ENCODE results near the gene RALGPS1.

RALGPS1 gene

DNA sequence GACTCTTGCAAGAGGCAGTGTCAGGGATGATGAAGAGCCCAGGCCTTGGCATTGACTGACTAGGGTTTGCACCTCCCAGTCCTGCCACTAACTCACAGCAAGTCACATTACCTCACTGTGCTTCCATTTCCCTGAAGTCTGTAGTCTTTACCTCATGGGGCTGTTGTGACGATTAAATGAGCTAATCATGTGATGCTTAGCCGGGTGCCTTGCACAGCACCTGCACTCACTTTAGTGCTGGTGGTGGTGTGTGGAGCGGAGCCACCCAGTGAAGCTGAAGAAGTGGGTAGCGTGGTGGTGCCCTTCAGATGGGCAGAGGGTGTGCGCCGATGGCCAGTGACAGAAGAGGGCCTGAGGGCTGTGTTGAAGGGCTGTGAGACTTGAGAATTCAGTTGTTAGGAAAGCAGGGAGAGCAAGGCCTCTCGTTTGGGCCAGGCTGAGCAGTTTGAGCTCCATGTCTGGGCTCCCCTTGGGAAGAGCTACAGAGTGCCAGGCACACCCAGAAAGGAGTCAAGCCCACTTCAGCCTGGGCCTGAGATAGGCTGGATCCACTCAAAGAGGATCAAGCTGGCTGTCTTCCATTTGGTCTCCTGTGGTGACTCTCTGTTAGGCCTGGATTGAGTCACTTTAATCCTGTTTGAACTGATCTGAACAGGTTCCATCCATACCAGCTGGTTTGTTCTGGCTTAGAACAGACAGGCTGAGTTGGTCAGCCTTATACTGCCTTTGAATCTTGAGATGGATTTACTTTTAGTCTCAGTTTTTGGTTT is 42.5 kb downstream of the RALGPS1 start:
- DNase-seq (ENCODE audit: low spot score): no peak

DNA sequence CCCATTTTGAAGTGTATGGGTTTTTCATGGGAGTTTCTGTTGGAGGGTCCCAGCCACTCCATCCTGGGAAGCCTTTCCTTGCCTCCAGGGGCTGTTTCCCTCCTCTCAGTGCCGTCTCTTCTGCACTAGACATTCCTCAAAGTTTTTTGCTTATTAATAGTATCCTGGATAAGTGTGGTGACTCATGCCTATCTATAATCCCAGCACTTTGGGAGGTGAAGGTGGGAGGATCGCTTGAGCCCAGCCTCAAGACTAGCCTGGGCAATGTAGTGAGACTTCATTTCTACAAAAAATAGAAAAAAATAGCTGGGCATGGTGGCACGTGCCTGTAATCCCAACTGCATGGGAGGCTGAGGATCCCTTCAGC is 43.1 kb downstream of the RALGPS1 start:
- no peak for DNase-seq (ENCODE audit: low spot score)

DNA sequence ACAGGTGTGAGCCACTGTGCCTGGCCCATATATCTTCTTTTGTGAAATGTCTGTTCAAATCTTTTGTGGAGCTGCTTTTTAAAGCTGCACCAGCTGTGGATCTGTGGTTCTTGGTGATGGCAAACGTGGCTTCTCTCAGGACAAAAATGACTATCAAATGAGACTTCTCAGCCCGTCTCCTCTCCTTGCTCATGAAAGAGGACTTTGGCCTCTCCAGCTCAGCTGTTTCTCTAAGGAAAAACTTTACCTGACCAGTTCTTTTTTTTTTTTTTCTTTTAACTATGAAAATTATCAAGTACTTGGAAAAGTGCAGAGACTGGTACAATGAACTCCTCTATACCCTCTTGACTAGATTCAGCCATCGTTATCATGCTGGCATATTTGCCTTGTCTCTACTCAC is 44.8 kb downstream of the RALGPS1 start:
- DNase-seq (ENCODE audit: low spot score): no peak

DNA sequence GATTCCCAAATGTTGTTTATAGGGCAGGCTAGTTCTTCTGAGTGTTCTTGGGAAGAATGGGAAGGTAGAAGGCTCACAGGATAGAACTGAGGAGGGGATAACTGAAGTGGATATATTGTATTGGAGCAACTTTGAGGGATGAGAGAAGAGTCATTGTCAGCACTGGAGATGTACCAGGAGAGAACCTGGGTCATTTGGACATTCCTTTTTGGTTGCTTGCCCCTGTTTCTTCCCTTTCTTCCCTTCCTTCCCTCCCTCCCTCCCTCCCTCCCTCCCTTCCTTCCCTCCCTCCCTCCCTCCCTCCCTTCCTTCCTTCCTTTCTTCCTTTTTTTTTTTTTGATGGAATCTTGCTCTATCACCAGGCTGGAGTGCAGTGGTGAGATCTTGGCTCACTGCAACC is 45.3 kb downstream of the RALGPS1 start:
- no peak for DNase-seq (ENCODE audit: low spot score)

DNA sequence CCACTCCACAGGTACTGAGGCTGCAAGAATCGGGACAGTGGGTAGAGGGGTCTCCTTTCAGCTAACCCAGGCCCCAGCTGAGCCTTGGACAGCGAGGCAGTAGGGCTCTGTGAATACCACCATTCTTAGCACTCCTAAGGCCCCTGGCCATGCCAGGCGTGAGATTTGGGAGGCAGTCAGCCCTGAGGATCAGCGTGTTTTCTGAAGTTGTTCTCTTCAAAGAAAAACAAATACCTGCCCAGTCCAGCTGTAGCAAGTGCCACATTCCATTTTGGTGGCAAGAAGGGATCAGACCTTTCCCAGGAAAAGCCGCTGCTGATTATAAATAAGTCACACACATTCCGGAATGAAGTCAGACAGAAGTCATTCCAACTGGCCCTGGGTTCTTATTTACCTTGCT is 47.8 kb downstream of the RALGPS1 start:
- DNase-seq (ENCODE audit: low spot score): no peak

DNA sequence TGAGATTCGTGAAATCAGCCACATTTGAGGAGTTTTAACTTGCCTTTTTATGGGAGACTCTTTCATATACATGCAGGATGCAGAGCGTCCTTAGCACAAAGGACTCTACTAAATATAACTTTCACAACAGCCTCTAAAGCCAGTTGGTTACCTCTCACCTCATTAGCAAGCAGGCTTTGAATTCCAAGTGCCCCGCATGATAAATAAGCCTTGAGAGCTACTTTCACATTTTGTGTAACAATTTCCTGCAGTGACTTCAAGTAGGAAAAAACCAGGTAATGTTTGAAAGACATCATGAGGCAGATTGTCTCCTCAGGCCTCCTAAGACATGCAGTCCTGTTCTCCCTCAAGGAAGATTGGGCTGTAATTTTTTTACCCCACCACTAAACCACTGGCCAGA is 50.5 kb downstream of the RALGPS1 start:
- no peak for DNase-seq (ENCODE audit: low spot score)

DNA sequence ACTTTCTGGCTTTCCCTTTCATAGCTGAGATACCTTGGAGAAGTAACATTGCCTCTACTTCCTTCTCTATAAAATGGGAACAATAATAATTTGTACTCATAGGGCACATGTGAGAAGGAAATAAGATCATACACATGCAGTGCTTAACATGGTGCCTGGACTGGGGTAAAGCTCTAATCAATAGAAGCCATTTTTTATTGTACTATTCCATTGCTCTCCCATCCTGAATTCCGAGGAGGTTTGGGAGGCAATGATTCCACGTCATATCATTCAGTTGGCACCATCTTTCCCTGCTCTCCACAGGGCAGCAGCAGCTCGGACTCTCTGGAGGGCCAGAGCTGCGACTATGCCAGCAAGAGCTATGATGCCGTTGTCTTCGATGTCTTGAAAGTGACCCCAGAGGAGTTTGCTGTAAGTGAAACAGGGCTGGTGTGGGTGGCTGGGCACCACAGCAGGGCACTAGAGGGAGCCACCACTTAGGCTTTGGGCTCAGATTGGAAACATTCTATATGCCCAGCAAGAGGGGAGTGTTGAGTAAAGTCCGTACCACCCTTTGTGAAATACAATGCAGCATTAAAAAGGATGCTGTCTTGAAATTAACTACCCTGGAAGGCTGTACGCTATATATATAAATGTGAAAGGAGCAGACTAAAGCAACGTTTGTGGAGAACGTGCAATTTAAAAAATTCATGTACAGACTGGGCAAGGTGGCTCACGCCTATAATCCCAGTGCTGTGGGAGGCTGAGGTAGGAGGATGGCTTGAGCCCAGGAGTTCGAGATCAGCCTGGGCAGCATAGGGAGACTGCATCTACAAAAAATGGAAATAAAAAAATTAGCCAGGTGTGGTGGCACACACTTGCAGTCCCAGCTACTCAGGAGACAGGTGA is 51.2 kb downstream of the RALGPS1 start:
- no peak for DNase-seq (ENCODE audit: low spot score)

DNA sequence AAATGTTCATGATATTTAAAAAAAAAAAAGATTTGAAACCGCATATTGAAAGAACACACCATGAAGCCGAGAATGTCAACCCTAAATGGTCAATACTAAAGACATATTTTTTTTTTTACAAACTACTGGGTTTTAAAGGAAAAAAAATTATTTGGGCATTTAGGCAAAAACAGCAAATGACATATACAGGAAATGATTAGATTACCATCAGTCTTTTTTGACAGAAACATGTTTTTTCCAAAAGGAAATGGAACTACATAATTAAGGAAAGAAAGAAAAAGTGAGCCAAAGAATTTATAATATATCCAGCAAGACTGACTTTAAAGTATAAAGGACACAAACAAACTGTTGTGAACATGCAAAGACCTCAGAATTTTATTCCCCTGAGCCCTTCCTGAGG is 56.7 kb downstream of the RALGPS1 start:
- DNase-seq (ENCODE audit: low spot score): no peak

DNA sequence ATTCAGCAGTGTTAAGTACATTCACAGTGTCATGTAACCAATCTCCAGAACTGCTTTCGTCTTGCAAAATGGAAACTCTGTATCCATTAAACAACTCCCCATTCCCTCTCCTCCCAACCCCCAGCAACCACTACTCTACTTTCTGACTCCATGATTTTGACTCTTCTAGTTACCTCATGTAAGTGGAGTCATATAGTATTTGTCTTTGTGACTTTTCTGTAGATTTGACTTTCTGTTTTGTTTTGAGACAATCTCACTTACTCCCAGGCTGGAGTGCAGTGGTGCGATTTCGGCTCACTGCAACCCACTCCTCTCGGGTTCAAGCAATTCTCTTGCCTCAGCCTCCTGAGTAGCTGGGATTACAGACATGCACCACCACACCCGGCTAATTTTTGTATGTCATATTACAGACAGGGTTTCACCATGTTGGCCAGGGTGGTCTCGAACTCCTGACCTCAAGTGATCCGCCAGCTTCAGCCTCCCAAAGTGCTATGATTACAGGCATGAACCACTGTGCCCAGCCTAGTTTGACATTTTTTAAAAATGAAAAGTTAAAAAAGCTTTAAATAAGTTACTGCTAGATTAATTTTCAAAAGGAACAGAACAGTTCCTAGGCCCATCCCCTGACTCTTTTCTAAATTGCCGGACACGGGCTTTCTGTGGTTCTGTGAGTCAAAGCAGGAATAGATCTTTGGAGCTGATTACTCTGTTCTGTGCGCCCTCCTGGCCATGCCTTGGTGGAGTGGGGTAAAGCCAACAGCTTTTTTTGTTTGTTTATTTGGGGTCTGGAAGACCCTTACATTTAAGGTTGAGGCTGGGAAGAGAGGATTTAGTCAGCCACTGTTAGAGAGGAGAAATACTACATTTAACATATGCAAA is 59.3 kb downstream of the RALGPS1 start:
- no peak for DNase-seq (ENCODE audit: low spot score)

DNA sequence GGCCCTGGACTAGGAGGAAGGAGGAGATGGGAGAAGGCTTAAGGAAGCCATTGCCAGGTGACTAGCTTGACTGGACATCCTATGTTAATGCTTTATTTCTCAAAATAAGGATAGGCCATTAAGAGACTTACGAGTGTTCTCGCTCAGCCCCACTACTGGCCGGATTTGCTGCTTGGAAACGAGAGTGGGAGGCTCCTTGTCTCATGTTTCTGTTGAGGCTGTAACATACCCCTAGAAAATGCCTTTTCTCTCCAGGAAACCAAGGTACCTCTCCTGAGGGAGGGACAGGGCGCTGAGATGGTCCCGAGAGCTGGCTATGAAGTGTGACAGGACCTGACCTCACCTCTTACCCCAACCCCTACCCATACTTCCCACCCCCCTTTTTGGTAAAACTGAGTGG is 60.0 kb downstream of the RALGPS1 start:
- DNase-seq (ENCODE audit: low spot score): no peak

DNA sequence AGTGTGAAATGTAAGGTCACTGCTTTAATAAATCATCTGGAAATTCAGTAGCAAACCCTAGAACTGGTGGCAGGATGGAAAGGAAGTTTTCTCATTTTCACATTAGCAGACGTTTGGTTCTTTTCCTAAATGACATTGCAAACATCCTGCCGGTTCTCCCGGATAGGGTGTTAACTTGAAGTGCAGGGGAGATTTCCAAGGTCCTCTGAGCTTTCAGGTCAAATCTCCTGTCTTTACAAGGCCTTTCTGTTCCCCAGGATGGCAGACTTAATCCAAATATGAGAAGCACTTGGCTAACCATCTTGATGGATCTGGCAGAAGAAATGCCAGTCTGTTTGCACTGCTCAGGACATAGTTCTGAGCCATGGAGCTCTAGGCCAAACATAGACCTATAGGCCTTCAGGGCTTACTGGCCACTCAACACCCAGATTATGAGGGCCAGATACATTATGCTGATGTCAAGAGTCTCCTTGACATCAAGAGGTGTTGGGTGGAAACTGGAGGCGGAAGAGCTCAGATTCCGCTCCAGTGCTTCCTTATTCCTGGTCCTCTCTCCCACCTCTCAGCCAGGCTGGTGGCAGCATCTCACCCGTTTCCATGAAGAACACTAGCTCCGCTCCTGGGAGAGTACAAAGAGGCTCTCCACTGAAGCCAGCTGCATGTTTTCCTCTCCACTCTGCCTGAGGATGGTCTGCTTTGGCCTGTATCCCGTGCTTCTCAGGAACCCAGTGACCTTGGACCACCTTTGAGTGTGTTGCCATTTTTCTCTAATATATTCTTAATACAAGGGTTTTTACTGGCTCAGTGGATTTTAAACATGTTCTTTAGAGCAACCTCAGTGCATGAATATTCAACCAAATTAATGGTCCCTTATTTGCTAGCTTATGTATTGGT is 61.0 kb downstream of the RALGPS1 start:
- no peak for DNase-seq (ENCODE audit: low spot score)

DNA sequence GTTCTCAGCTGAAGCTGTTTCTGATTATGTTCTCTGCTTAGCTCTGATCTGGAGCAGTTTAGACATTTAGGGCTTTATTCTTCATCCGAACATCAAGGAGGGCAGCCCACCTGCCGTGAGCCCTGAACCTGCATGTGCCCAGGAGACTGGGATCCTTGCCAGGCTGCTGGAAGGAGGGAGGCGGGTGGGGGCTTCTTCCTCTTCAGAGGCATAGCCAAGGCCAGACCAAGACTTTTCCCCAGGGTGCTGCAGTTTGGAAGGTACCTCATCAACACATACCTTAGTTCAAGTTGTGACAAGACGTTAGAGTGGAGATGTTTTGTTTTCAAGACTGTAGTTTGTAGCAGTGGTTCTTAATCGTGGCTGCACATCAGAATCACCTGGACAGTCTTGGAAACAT is 64.9 kb downstream of the RALGPS1 start:
- no peak for DNase-seq (ENCODE audit: low spot score)

DNA sequence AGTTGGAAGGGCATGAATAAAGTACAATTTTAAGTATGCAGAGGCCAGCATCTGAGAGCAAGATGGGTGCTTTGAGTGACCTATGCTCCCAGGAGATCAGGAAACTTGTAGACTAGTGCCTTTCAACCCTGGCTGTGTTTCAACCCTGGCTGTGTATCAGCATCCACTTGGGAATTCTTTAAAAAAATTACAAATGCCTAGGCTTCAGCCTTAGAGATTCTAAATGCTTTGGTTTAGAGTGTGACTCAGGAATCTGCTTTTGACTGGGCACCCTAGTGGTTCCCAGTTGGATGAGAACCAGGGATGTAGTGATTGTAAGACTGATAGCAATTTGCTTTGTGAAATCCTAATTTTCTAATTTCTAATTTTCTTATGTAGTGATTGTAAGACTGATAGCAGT is 65.6 kb downstream of the RALGPS1 start:
- no peak for DNase-seq (ENCODE audit: low spot score)

DNA sequence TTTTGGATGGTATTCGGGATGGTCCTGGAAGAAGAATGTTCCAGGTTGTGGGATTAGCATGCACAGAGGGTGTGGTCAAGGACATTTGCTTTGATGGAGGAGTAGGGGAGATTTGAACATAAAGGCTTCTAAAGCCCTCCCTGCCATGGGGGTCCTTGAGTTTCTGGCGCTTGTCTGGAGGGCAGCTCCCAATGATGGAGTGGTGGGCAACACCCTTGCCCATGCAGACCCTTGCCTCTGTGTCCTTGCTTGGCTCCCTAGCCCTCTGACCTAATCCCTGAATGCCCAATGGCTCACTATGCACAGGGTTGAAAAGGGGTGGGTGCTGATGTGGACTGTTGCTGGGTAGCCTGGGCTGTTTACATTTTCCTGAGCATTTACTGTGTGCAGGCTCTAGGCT is 66.6 kb downstream of the RALGPS1 start:
- no peak for DNase-seq (ENCODE audit: low spot score)

DNA sequence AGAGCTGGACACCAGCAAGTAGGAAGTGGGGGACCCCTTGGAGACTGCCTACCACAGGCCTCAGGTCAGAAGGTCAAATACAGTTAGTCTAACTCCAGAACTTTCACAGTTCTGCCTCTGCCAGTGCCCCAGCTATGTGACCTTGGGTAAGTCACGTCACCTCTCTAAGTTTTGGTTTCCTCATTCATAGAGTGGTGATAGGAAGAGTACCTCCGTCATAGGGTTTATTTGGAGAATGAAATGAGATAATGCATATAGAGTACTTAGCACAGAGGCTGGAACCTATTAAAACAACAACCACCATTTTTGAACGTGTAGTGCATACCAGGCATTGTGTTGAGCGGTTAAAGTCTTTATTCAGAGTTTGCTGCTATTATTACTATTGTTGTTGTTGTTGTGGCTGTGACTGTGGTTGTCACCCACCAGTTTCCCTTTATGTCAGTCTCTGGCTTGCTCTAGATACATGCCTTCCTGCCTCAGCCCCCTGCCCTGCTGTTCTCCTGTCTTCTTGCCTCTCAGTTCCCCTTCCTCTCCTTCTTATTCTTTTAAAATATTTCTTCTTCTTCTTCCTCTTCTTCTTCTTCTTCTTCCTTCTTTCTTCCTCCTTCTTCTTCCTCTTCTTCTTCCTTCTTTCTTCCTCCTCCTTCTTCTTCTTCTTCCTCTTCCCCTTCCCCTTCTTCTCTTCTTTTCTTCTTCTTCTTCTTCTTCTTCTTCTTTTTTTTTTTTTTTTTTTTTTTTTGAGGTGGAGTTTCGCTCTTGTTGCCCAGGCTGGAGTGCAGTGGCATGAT is 67.8 kb downstream of the RALGPS1 start:
- DNase-seq (ENCODE audit: low spot score): no peak

DNA sequence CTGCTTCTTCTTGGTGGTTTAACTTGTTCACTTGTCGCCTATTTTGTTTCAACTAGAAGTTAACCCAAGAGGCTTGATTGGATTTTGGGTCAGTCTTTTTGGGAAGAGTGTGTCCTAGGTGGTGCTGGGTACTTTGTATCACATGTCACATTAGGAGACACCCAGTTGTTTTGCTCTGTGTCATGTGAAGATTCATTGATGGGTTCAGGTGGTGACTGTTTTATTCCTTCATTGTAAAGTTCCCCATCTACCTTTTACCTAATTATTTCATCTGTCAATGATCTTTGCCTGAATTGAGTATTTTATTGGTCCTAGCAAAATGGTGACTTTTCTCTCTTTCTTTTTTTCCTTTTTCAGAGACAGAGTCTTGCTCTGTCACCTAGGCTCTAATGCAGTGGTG is 69.2 kb downstream of the RALGPS1 start:
- no peak for DNase-seq (ENCODE audit: low spot score)

DNA sequence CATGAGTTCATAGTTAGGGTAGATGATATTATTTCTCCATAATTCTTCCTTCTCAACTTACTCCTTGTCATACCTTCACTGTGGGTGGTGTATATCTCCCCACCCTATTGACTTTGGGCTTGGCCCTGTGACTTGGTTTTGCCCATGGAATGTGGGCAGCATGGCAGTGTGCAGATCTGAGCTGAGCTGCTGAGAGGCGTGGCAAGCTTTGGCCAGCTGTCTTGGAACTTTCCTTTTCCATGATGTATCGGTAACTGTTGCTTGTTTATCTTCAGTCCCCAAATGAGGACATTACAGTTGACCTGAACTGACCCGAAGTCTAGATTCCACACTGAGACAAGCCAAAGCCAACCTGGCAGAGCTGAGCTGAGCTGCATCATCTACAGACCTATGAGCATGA is 70.4 kb downstream of the RALGPS1 start:
- DNase-seq (ENCODE audit: low spot score): no peak

DNA sequence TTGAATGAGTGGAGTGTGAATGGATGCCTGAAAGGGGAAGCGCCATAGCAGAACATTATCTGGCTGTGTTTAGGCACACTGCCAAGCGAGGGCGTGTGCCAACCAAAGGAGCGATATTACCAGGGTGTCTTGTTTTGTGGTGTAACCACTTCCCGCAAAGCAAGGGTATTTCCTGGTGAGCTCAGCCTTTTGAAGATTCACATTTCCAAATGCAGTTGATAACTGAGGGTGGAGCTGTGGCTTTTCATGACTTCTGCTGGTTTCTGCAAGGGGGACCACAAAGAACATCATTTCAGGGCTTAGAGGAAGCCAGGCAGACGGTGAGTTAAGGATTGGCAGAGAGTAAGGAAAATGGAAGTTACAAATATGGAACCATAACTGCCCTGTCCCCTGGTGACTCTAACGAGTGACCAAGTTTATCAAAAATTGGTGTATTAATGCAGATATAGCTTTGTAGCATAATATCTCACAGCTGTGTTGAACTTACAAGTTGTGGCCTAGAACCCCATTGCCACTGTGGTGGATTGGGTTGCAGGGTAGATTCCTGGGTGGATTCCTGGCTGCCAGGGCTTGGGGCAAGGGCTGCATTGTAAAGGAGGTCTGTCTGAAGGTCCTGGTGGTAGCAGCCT is 71.4 kb downstream of the RALGPS1 start:
- DNase-seq (ENCODE audit: low spot score): peak; percentile 18

DNA sequence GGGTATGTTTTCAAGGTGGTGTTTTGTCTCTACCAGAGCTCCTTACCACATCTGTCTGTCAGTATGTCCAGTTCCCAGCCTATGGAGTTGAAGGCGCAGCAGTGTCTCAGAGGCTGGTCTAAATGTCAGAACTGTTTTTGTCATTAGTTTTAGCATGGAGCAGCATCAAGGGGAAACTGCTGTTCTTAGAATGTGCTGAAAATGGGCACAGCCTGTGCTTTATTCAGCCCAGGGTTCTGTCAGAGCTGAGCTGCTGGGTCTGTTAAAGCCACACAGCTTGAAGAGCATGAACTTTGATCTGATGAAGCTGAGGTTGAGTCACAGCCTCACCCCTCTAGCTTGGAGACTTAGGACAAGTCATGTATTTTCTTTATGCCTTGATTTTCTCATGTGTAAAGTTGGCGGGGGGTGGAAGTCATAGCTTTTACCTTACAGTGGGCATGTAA is 71.9 kb downstream of the RALGPS1 start:
- no peak for DNase-seq (ENCODE audit: low spot score)

DNA sequence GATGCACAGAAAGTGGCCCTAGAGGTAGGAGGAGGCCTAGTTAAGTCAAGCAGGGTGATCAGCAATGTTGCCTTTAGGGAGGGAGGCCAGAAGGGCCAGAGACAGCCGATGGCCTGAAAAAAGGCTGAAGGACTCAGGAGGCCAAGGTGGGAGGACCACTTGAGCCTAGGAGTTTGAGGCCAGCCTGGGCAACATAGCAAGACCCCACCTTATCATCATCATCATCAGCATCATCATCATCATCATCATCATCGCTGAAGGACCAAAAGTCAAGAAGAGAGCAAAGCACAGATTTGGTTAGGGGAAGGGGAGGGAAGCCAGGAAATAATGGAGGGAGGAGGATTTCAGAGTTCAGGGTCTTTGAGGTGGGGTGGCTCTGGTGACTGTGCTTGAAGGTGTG is 74.3 kb downstream of the RALGPS1 start:
- no peak for DNase-seq (ENCODE audit: low spot score)

Measured in hematopoietic multipotent progenitor cell treated with erythropoietin and hydrocortisone succinate and interleukin-3 and kit ligand, for 17 days (in vitro differentiated cells).